Glomerular endothelial cell (primary cell): ENCODE measurements around the gene KCTD8. TPM values are rescaled to one million over a fixed set of nuclear protein-coding genes. Genes with fewer than 3 reads are reported as not detected.
"Not testable (repeated sequence)": the region's sequence is repeated elsewhere in the genome, so short reads cannot be mapped to it uniquely, and the experiment has no call there.

ENCODE experiments used
- DNase-seq: peaks from one replicate; pipeline ENCODE4 v3.0.0-alpha.2; 2011; ENCODE audit warnings: low read depth, low spot score; ENCODE audit errors: extremely low read depth
- total RNA-seq: library from RNA; depleted of rRNA; stranded (reverse); fragments of >200 nt; gene quantifications from 2 replicates; pipeline ENCODE4 v1.2.3, GENCODE V29; 2015

KCTD8 gene
- total RNA-seq, 1 donor from 2014 or later: 0.35 TPM

- not testable (repeated sequence) for DNase-seq
Measured at GRCh38 chr4:44167766-44168165, 280.8 kb downstream of the KCTD8 start.

- no peak for DNase-seq
Measured at GRCh38 chr4:44165938-44166337, 282.7 kb downstream of the KCTD8 start.

- no peak for DNase-seq
Measured at GRCh38 chr4:44162538-44163270, 285.9 kb downstream of the KCTD8 start.

- DNase-seq: no peak
Measured at GRCh38 chr4:44161756-44162155, 286.9 kb downstream of the KCTD8 start.

GRCh38 chr4:44160776-44161367 is 287.7 kb downstream of the KCTD8 start:
- DNase-seq: no peak

- DNase-seq: no peak
Measured at GRCh38 chr4:44159991-44160390, 288.6 kb downstream of the KCTD8 start.

GRCh38 chr4:44157611-44158277 is 290.9 kb downstream of the KCTD8 start:
- DNase-seq: no peak

GRCh38 chr4:44150091-44150576 is 298.5 kb downstream of the KCTD8 start:
- no peak for DNase-seq

GRCh38 chr4:44149282-44149681 is 299.3 kb downstream of the KCTD8 start:
- DNase-seq: no peak

- no peak for DNase-seq
Measured at GRCh38 chr4:44147571-44148075, 301.0 kb downstream of the KCTD8 start.

GRCh38 chr4:44146516-44146915 is 302.1 kb downstream of the KCTD8 start:
- no peak for DNase-seq

- DNase-seq: no peak
Measured at GRCh38 chr4:44145868-44146267, 302.7 kb downstream of the KCTD8 start.

GRCh38 chr4:44132526-44132925 is 316.1 kb downstream of the KCTD8 start:
- DNase-seq: no peak

Other genes with a start within 250 kb of the KCTD8 start
- gene YIPF7, start 202.8 kb upstream of the KCTD8 start, total RNA-seq: not detected in 2 replicates
- 10.7 and 12.5 TPM in 2 replicates for gene GUF1, start 229.6 kb upstream of the KCTD8 start, total RNA-seq